Ovary (tissue), 3 donors: ENCODE results near the gene TMA7B.

Source experiments
- POLR2A ChIP-seq: fragments of 450-650 bp; IDR thresholded peaks from one replicate; pipeline ENCODE4 v1.6.1; 2017; ENCODE audit warnings: antibody characterized with exemption, mild to moderate bottlenecking, moderate library complexity
- TF ChIP-seq, protein P1 (sequence below), 3 donors: fragments of 450-650 bp in 2 of 3; fragments of 200-600 bp in 1 of 3; IDR thresholded peaks; one replicate each; pipeline versions ENCODE4 v1.5.1 to v1.8.0; 2016 to 2022; ENCODE audit warnings: antibody characterized with exemption in 3 of 3, mild to moderate bottlenecking in 1 of 3
- donor health status: DM: no; HTN: no; CAD: no.

DNA sequence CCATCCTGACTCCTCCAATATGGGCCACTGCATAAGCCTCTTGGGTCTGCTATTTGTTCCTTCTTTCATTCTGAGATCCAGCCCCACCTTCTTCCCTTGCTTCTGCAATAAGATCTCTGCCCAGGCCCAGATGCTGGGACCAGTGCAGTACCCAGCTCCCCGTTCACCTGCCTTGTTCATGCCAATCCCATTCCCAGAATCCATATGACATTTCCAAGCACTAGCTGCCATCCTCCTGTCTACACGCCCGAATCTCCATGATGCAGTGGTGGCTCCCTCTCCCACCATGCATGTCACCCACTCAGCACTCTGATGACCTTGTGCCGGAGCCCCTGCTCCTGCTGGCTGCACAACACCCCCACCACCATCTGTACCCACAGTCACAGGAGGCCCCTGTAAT is 23.1 kb downstream of the TMA7B start:
- TF ChIP-seq, protein P1, sequence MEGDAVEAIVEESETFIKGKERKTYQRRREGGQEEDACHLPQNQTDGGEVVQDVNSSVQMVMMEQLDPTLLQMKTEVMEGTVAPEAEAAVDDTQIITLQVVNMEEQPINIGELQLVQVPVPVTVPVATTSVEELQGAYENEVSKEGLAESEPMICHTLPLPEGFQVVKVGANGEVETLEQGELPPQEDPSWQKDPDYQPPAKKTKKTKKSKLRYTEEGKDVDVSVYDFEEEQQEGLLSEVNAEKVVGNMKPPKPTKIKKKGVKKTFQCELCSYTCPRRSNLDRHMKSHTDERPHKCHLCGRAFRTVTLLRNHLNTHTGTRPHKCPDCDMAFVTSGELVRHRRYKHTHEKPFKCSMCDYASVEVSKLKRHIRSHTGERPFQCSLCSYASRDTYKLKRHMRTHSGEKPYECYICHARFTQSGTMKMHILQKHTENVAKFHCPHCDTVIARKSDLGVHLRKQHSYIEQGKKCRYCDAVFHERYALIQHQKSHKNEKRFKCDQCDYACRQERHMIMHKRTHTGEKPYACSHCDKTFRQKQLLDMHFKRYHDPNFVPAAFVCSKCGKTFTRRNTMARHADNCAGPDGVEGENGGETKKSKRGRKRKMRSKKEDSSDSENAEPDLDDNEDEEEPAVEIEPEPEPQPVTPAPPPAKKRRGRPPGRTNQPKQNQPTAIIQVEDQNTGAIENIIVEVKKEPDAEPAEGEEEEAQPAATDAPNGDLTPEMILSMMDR (IDR thresholded peaks at IDR 0.05), result no peak
- TF ChIP-seq POLR2A, result no peak
